Stimulated activated CD8-positive, alpha-beta memory T cell treated with anti-CD3 and anti-CD28 coated beads, Interleukin-15, amount 100 ng/mL, for 48 hours (primary cell): Measurements from ENCODE around the gene SPDYE9.
"Not testable (repeated sequence)": the region's sequence is repeated elsewhere in the genome, so short reads cannot be mapped to it uniquely, and the experiment has no call there.

ENCODE experiments used
- DNase-seq, 2 donors: peaks; one replicate each; pipeline ENCODE4 v3.0.0-alpha.2; 2020; ENCODE audit warnings: low read depth in 2 of 2

The SPDYE9 gene

GRCh38 chr7:73085938-73086337, at the start of gene SPDYE9:
SPDYE9 (minus strand) TSS chr7:73086038; CDS start chr7:73084238, 1,800 bp downstream.
- DNase-seq: not testable (repeated sequence)

- not testable (repeated sequence) for DNase-seq
Measured at GRCh38 chr7:73134866-73135265, 49.0 kb upstream of the SPDYE9 start.

- DNase-seq: not testable (repeated sequence)
Measured at GRCh38 chr7:73132651-73133217, 46.9 kb upstream of the SPDYE9 start.

GRCh38 chr7:73130612-73131011, 44.8 kb upstream of the SPDYE9 start:
- not testable (repeated sequence) for DNase-seq

GRCh38 chr7:73124126-73124525, 38.3 kb upstream of the SPDYE9 start:
- DNase-seq: not testable (repeated sequence)

GRCh38 chr7:73122778-73123447, 37.1 kb upstream of the SPDYE9 start:
- DNase-seq: not testable (repeated sequence)

- DNase-seq: not testable (repeated sequence)
Measured at GRCh38 chr7:73118155-73118554, 32.3 kb upstream of the SPDYE9 start.

- not testable (repeated sequence) for DNase-seq
Measured at GRCh38 chr7:73057811-73058210, 28.0 kb downstream of the SPDYE9 start, which contains the start of gene SPDYE11. SPDYE11 (minus strand) TSS chr7:73057911; CDS start chr7:73056111, 1,800 bp downstream.

GRCh38 chr7:73029666-73030065, 56.2 kb downstream of the SPDYE9 start, which contains the start of gene SPDYE8:
SPDYE8 (minus strand) TSS chr7:73029766; CDS start chr7:73027966, 1,800 bp downstream.
- DNase-seq: not testable (repeated sequence)
